NCI-H1417 treated with DMSO at 0.1 percent for 48 hours (cell line): Measurements from ENCODE around the gene PMVK.
"Not testable (repeated sequence)": the region's sequence is repeated elsewhere in the genome, so short reads cannot be mapped to it uniquely, and the experiment has no call there.

Experiments
- DNase-seq: peaks from one replicate; lab custom pipeline; 2025; lab: John Stamatoyannopoulos, UW

PMVK gene

GRCh38 chr1:154936555-154937084 is at the start of gene PMVK:
TSS of gene PMVK (minus strand) at chr1:154936719. CDS start at chr1:154936685, 34 bp downstream.
- DNase-seq = peak; percentile 96

- no peak for DNase-seq
These were observed 47.4 kb upstream of the PMVK start for GRCh38 chr1:154983776-154984466.

GRCh38 chr1:154982897-154983648 is 46.6 kb upstream of the PMVK start, which contains the start of gene FLAD1:
TSS of gene FLAD1 (plus strand) at chr1:154983344. CDS start at chr1:154983695, 351 bp downstream.
- peak; percentile 98 for DNase-seq

- no peak for DNase-seq
These were observed 45.8 kb upstream of the PMVK start for GRCh38 chr1:154982341-154982740.

- no peak for DNase-seq
These were observed 41.8 kb upstream of the PMVK start for GRCh38 chr1:154978360-154978759.

GRCh38 chr1:154977762-154978161 is 41.2 kb upstream of the PMVK start:
- DNase-seq = not testable (repeated sequence)

GRCh38 chr1:154975409-154976059 is 39.0 kb upstream of the PMVK start:
- DNase-seq = no peak

- DNase-seq = peak; percentile 93
These were observed 38.4 kb upstream of the PMVK start for GRCh38 chr1:154974808-154975408.

- peak; percentile 99 for DNase-seq
These were observed 37.7 kb upstream of the PMVK start, which contains the start of gene CKS1B for GRCh38 chr1:154974102-154974807. TSS of gene CKS1B (plus strand) at chr1:154974681. CDS start at chr1:154974746, 65 bp downstream.

- DNase-seq = peak; percentile 75
These were observed 37.0 kb upstream of the PMVK start for GRCh38 chr1:154973344-154974101.

- no peak for DNase-seq
These were observed 36.2 kb upstream of the PMVK start for GRCh38 chr1:154972517-154973343.

GRCh38 chr1:154972213-154972516 is 35.6 kb upstream of the PMVK start:
- no peak for DNase-seq

GRCh38 chr1:154971341-154971998 is 35.0 kb upstream of the PMVK start:
- DNase-seq = no peak

GRCh38 chr1:154970631-154971340 is 34.3 kb upstream of the PMVK start, which contains the start of gene SHC1:
TSS of gene SHC1 (minus strand) at chr1:154970747. CDS start at chr1:154970526, 221 bp downstream.
- DNase-seq = no peak

GRCh38 chr1:154969860-154970452 is 33.4 kb upstream of the PMVK start:
- DNase-seq = no peak

GRCh38 chr1:154969246-154969645 is 32.7 kb upstream of the PMVK start:
- DNase-seq = no peak

GRCh38 chr1:154968731-154969130 is 32.2 kb upstream of the PMVK start:
- no peak for DNase-seq

GRCh38 chr1:154967331-154967950 is 30.9 kb upstream of the PMVK start:
- DNase-seq = no peak
